ENCODE data around the gene FHOD3.

GRCh38 chr18:36527740-36528455, 230.4 kb downstream of the FHOD3 start:
- TF ChIP-seq POLR2A (IDR thresholded peaks at IDR 0.05) (no peak), POLR2AphosphoS5 (IDR thresholded peaks at IDR 0.05) (no peak)

Data from spleen (tissue), 3 donors.